Cerebellar nuclear complex (tissue), 1 donor: ENCODE results near the gene MRPL55.

Experiments
- DNase-seq, 2 experiments: peaks; one replicate each; lab custom pipeline; 2025; lab: John Stamatoyannopoulos, UW

MRPL55 gene

GRCh38 chr1:228109073-228109961, at the start of gene MRPL55:
TSS of gene MRPL55 (minus strand) at chr1:228109299. CDS start at chr1:228108260, 1,039 bp downstream.
- DNase-seq, result peak; percentile 96

GRCh38 chr1:228158151-228159007, 49.3 kb upstream of the MRPL55 start:
- no peak for DNase-seq

- no peak for DNase-seq
Measured at GRCh38 chr1:228157729-228158126, 48.6 kb upstream of the MRPL55 start.

- no peak for DNase-seq
Measured at GRCh38 chr1:228156941-228157728, 48.0 kb upstream of the MRPL55 start.

GRCh38 chr1:228156515-228156881, 47.4 kb upstream of the MRPL55 start:
- DNase-seq, result no peak

- no peak for DNase-seq
Measured at GRCh38 chr1:228155596-228156514, 46.8 kb upstream of the MRPL55 start.

- DNase-seq, result no peak
Measured at GRCh38 chr1:228154670-228155571, 45.8 kb upstream of the MRPL55 start.

GRCh38 chr1:228154021-228154669, 45.0 kb upstream of the MRPL55 start:
- DNase-seq, result no peak

GRCh38 chr1:228152918-228153258, 43.8 kb upstream of the MRPL55 start:
- DNase-seq, result no peak

- DNase-seq, result no peak
Measured at GRCh38 chr1:228152097-228152917, 43.2 kb upstream of the MRPL55 start.

- no peak for DNase-seq
Measured at GRCh38 chr1:228151180-228151925, 42.3 kb upstream of the MRPL55 start.

- DNase-seq, result no peak
Measured at GRCh38 chr1:228150461-228151179, 41.5 kb upstream of the MRPL55 start.

- no peak for DNase-seq
Measured at GRCh38 chr1:228150120-228150460, 41.0 kb upstream of the MRPL55 start.

- no peak for DNase-seq
Measured at GRCh38 chr1:228149406-228150119, 40.5 kb upstream of the MRPL55 start, which contains the start of gene GJC2. TSS of gene GJC2 (plus strand) at chr1:228149930. CDS start at chr1:228157759, 7,829 bp downstream.

GRCh38 chr1:228148935-228149405, 39.9 kb upstream of the MRPL55 start:
- no peak for DNase-seq

GRCh38 chr1:228148196-228148861, 39.2 kb upstream of the MRPL55 start:
- no peak for DNase-seq
